Glomerular visceral epithelial cell (primary cell): ENCODE measurements around the gene PAWR.
A peak's percentile ranks its signal among the peaks of the same experiment; 100 is the strongest.
"Not testable (repeated sequence)": the region's sequence is repeated elsewhere in the genome, so short reads cannot be mapped to it uniquely, and the experiment has no call there.

Source experiments
- DNase-seq: peaks from one replicate; pipeline ENCODE4 v3.0.0-alpha.2; 2016; ENCODE audit errors: extremely low spot score

The PAWR gene

DNA sequence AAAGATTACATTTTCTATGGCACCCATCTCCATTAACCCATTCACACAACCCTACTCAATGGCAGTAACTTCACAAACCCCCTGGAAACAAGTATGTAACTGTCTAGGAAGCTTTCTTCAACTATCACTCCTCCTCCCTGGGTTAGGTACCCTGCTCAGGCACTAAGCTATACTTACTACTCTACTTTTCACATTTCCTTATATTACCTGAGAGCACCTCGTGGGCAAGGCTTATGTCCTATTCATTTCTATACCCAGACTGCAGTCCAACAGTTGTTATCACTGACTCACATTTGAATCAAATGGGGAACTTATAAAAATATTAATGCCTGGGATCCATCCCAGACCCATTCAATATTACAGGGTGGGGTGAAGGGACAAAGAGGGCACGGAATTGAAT lies 4.6 kb downstream of the PAWR start:
- DNase-seq, result no peak

GRCh38 chr12:79685068-79685467 lies 5.7 kb downstream of the PAWR start:
- peak; percentile 39 for DNase-seq

GRCh38 chr12:79684338-79684737 lies 6.4 kb downstream of the PAWR start:
- DNase-seq, result not testable (repeated sequence)

DNA sequence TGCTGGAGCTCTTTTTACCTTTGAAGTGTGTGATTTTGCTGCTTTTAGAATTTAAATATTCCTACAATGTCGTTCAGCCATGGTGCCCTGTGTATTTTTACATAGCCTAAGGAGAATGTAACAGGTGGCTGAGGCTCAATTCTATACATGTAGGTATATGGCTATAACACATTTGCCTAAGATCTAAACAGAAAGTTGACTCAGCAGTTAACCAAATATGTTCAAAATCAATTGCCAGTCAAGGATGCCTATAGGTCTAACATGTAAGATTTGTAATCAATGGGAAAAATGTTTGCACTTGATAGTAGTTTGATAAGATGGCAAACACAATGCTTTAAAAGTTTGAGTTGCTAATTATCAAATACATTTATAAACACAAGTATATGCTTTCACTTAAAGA lies 8.2 kb downstream of the PAWR start:
- no peak for DNase-seq

DNA sequence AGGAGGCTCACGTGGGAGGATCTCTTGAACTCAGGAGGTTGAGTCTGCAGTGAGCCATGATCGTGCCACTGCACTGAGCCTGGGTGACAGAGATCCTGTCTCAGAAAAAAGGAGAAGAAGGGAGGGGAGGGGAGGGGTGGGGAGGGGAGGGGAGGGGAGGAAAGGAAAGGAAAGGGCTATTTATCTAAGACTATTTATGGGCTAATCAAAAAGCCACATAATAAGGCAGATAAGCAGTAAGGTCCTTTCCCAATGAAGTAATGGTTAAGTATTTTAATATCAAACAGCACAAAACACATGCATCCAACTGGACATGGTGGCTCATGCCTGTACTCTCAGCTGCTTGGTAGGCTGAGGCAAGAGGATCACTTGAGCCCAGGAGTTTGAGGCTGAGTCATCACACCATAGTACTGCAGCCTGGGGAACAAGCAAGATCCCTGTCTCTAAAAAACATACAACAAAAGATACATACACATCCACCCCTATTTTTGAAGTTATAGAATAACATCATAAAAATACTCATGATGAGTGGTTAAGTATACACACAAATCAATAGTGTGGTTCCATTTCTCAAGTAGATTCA lies 9.7 kb downstream of the PAWR start:
- peak; percentile 40 for DNase-seq

DNA sequence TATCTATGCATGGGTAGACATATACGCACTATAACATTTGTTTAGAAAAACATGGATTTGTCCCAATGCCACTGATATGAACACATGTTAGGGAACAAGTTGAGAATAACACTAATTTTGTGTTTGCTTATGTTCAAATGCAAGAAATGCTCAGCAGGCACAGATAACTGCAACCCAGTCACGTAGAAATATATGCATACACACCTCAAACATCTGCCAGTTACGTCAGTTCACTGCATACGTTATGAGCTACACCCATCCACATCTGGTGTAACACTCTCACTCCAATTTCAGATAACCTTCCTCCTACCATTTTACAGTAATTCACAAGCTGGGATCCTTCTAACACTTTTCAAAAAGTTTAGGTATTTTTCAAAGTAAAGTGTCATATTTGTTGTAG lies 10.7 kb downstream of the PAWR start:
- DNase-seq, result no peak

DNA sequence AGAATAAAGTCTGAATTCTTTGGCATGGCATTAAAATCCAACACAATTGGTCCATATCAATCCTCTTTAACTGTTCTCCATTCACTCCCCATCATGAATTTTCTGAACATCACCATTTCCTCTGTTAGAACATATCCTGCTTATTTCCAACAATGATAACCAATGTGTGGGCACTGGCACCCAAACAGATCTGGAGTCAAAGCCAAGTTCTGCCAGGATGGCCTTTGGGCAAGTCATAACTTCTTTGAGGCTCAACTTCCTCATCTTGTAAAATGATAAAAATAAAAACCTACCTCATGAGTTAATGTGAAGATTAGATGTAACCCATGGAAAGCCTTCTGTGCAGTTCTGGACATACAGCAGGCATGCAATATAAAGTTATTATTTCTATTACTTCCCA lies 12.5 kb downstream of the PAWR start:
- DNase-seq, result no peak

- DNase-seq, result no peak
Measured at GRCh38 chr12:79677672-79678071, 13.1 kb downstream of the PAWR start.

DNA sequence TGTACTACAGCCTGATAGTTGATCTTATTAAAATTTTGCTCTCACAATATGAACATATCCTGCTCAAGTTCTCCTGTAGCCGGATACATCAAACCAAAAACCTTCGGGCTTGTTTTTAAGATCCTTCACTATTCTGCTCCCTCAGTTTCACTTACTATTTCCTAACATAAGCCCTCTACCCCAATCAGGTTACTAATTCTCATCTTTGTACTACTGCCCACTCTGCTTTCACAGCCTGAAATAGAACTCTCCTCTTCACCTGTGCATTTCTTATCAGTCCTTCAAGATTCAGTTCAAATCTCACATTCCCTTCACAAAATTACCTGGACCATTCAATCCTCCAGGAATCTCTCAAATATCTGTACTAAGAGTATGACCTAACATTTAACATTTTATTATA lies 14.2 kb downstream of the PAWR start:
- no peak for DNase-seq

DNA sequence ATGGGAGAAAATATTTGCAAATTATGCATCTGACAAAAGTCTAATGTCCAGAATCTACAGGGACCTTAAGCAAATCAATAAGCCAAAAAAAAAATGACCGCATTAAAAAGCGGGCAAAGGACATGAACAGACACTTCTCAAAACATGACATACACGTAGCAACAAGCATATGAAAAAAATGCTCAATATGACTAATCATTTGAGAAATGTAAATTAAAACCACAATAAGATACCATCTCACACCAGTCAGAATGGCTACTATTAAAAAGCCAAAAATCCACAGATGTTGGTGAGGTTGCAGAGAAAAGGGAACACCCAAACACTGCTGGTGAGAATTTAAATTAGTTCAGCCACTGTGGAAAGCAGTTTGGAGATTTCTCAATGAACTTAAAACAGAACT lies 16.1 kb downstream of the PAWR start:
- DNase-seq, result no peak

- no peak for DNase-seq
Measured at GRCh38 chr12:79673354-79673753, 17.4 kb downstream of the PAWR start.

DNA sequence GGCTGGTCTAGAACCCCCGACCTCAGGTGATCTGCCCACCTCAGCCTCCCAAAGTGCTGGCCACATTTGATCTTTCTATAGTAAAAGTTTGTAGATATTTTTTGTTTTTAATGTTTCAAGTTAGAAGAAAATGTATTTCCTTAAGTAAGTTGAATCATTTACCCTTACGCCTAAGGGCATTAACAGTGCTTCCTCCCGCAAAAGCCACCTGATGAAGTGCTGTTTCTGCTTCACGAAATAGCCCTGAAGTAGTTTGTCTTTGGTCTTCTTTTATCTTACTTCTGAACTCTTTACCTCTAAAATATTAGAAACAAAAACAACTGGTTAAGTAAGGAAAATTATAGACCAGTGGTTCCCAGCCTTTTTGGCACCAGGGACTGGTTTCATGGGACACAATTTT lies 22.7 kb downstream of the PAWR start:
- no peak for DNase-seq

DNA sequence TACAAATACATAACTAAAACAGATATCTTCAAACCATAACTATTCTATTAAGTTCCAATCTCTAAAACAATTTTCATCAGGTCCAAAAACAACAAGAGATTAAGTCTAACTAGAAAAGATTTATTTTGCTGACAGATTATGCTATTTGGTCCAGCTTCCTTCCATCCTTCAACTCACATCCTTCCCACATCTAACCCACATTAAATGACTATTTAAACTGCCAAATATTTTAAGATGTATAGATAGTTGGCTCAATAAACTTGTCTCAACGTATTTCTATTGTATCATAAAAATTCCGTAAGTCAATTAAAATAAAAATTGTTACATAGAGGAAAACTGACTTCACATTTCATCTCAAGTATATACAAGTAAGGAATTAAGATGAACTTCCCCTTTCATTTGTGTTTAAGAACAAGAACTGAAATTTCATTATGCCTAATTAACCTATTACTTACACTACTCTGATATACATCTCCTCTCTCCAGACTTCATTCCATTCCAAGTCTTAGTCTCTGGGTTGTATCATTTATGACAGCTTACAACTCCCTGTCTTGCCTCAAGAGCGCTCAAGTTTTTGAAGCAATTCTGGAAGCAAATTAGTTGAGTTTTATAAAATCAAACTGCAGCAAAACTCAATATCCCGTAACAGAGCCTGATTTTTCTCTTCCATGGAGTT lies 25.4 kb downstream of the PAWR start:
- DNase-seq, result no peak

DNA sequence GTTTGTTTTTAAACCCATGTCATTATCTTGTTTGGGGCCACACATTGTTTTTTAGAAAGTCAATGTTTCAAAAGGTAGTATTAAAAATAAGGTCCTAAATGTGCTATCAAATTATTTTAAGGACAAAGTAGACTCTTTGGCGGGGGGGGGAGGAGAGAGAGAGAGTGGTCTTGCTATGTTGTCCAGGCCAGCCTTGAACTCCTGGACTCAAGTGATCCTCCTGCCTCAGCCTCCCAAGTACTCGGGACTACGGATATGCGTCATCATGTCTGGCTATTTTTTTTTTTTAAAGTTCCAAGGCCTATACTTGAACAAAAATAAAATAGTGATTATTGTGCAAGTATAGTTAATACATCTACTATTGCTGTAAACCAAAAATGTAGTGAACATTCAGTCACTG lies 26.2 kb downstream of the PAWR start:
- DNase-seq, result no peak

DNA sequence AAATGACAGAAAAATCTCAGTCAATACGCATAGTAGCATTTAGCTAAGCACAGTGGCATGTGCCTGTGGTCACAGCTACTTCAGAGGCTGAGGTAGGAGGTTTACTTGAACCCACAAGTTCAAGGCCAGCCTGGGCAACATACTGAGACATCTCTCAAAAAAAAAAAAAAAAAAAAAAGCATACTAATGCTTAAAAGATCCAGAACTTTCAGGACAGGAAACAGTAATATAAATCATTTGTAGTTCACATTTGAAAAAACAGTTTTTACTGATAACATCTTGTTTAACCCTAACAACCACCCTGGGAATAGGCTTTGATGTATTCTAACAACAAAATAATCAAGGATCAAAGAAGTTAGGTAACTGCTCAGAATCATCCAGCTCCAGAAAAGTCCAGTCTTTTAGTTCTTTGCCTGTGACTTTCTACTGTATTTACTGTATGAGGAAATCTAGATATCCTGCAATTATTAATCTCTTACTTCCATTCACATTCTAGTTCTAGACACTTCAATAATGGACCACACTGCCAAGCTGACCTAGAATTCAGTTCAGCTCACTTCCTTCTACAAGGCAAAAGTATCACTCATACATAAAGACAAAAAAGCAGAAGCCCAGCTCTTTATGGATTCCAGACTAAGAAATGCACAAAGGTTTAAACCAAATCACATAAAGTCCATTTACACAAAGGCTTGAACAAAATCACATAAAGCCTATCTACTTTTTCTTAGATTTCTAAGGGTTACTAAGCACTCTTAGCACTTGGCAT lies 28.5 kb downstream of the PAWR start:
- DNase-seq, result no peak

GRCh38 chr12:79661629-79662028 lies 29.1 kb downstream of the PAWR start:
- DNase-seq, result no peak

GRCh38 chr12:79659961-79660431 lies 30.8 kb downstream of the PAWR start:
- no peak for DNase-seq

GRCh38 chr12:79658221-79658620 lies 32.5 kb downstream of the PAWR start:
- DNase-seq, result no peak

DNA sequence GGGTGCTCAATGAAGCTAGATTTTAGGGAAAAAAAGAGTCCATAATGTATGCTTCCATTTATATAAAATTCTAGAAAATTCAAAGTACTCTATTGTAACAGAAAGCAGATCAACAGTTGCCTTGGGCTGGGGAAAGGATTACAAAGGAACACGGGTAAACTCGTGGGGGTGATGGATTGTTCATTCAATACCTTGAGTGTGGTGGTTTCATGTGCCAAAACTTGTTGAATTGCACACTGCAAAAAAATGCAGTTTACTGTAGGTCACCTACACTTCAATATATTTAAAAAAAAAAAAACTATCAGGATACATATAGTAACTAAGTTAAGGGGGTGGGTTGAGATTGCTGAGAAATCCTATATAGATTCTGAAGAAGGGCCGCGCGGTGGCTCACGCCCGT lies 33.6 kb downstream of the PAWR start:
- DNase-seq, result no peak

DNA sequence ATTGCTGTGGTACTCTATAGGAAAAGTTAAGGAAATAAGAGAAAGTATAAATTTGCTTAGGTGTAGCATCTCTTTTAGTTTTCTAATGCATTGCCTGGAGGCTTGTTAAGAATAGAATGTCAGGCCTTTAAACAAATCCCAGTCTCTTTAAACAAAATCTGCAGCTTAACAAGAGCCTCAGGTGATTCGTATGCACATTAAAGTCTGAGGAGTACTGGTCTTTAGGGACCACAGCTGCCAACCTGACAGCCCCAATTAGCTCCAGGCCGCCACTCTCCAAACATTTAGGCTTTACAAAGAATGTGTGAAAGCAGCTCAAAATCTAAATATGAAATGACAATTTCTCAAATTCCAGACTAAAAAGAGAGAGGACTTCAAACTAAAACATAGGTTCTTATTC lies 35.7 kb downstream of the PAWR start:
- DNase-seq, result no peak

DNA sequence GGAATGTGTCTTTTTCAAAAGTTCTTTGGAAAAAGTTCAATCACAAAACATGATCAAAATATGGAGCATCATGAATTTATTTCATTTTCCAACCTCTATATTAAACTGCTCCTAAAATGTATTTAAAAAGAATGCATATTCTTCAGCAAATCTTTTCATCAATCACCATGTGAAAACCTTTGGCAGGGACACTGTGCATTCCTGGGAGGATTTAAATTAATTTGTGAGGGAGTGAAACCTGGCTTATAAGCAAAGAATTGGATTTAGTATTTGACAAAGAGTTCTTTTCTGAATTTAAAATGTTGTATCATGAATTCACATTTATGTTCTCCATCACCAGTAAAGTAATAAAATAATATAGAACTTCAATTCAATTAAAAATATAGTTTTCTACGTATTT lies 38.2 kb downstream of the PAWR start:
- no peak for DNase-seq

DNA sequence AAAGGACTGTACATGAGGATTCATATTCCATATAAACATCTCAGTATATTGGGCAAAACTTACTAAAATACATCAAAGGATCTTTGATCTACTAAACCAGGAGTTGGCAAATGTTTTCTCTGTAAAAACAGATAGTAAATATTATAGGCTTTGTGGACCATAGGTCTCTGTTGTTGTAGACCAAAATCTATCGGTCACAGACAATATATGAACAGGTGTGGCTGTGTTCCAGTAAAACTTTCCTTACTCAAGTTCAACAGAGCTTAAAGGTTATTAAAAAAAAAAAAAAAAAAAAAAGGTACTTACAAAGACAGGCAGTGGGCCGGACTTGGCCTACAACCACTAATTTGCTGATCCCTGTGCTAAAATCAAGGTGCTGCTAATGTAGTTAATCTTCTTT lies 40.3 kb downstream of the PAWR start:
- DNase-seq, result no peak

- DNase-seq, result no peak
Measured at GRCh38 chr12:79648881-79649280, 41.9 kb downstream of the PAWR start.
